GM12878 (cell line): ENCODE results near the gene BLOC1S4. TPM values are rescaled to one million over a fixed set of nuclear protein-coding genes. Genes with fewer than 3 reads are reported as not detected.

Experiments used
- ATAC-seq: fragments of 200-7000 bp; cut with Tn5 transposase; 3 replicates; pipeline ENCODE4 v1.9.1; 2020; ENCODE audit warnings: mild to moderate bottlenecking, moderate library complexity
- BruUV-seq: library from RNA; stranded (reverse); fragments of 400-500 nt; replicated peaks from 2 replicates; lab custom pipeline; 2021; lab: Mats Ljungman, UMichigan
- CTCF ChIA-PET: fragments of 300-600 bp; sonication (Branson Sonifier 250); formaldehyde crosslinking; extraction: SDS; loops from one replicate; lab custom pipeline; 2021; ENCODE audit warnings: inconsistent platforms; lab: Yijun Ruan, JAX
- POLR2A ChIA-PET: fragments of 350-600 bp; formaldehyde crosslinking; extraction: SDS; loops from one replicate; lab custom pipeline; 2021; ENCODE audit warnings: inconsistent platforms; lab: Charles Lee
- RAD21 ChIA-PET: fragments of 300-600 bp; sonication (Branson Sonifier 250); formaldehyde crosslinking; loops from one replicate; lab custom pipeline; 2023; ENCODE audit warnings: antibody characterized with exemption; ENCODE audit not compliant: unreplicated experiment; lab: Charles Lee
- SMC1A ChIA-PET: fragments of 300-600 bp; sonication (Branson Sonifier 250); formaldehyde crosslinking; loops from one replicate; lab custom pipeline; 2023; ENCODE audit not compliant: unreplicated experiment, uncharacterized antibody; lab: Charles Lee
- DNase-seq: peaks from one replicate; pipeline ENCODE4 v3.0.0-alpha.2; 2011; ENCODE audit warnings: low read depth, low spot score
- FAIRE-seq: peaks from 3 replicates; lab custom pipeline; 2011; peaks lifted over from hg19 to GRCh38; lab: Jason Lieb, UNC
- H2AFZ ChIP-seq: 2 replicates; pipeline ENCODE4 v1.6.0; 2011; ENCODE audit warnings: low read depth, low read length, control low read depth; ENCODE audit not compliant: control insufficient read depth
- H3K27ac ChIP-seq: 2 replicates; pipeline ENCODE4 v1.5.1; 2011; ENCODE audit warnings: control low read depth; ENCODE audit not compliant: control insufficient read depth, insufficient read depth
- H3K27me3 ChIP-seq, 2 experiments: replicated peaks in 1 of 2; 2 replicates each; pipeline versions ENCODE4 v1.6.0 to v1.6.1; 2011; ENCODE audit warnings: low read length in 1 of 2; ENCODE audit not compliant: control insufficient read depth in 2 of 2, insufficient read depth in 2 of 2
- H3K36me3 ChIP-seq, 2 experiments: 2 replicates each; pipeline ENCODE4 v1.5.1; 2011; ENCODE audit warnings: low read length in 1 of 2; ENCODE audit not compliant: control insufficient read depth in 2 of 2, insufficient read depth in 2 of 2
- H3K4me1 ChIP-seq: 2 replicates; pipeline ENCODE4 v1.6.1; 2011; ENCODE audit warnings: mild to moderate bottlenecking, low read length, moderate library complexity, mixed read lengths; ENCODE audit not compliant: control insufficient read depth, insufficient read depth
- H3K4me2 ChIP-seq: 2 replicates; pipeline ENCODE4 v1.6.0; 2011; ENCODE audit warnings: control low read depth; ENCODE audit not compliant: control insufficient read depth, insufficient read depth
- H3K4me3 ChIP-seq: fragments of 200-600 bp; sonication (generic); 2 replicates; pipeline ENCODE4 v1.5.1; 2016
- H3K79me2 ChIP-seq: 2 replicates; pipeline ENCODE4 v1.6.0; 2011; ENCODE audit warnings: low read length; ENCODE audit not compliant: control insufficient read depth, insufficient read depth
- H3K9ac ChIP-seq: 2 replicates; pipeline ENCODE4 v1.8.0; 2011; ENCODE audit warnings: low read length, control low read depth, mixed read lengths; ENCODE audit not compliant: control insufficient read depth, insufficient read depth
- H3K9me3 ChIP-seq: replicated peaks from 3 replicates; pipeline ENCODE4 v1.5.1; 2011; ENCODE audit warnings: mild to moderate bottlenecking, low read length; ENCODE audit not compliant: control insufficient read depth, insufficient read depth
- H4K20me1 ChIP-seq: 2 replicates; pipeline ENCODE4 v1.6.0; 2011; ENCODE audit not compliant: control insufficient read depth, insufficient read depth
- ATF3 ChIP-seq: IDR thresholded peaks from 2 replicates; pipeline ENCODE4 v1.6.1; 2011; ENCODE audit warnings: low read depth, mild to moderate bottlenecking, low read length, moderate library complexity, borderline replicate concordance; ENCODE audit errors: extremely low read depth
- BRCA1 ChIP-seq: IDR thresholded peaks from 2 replicates; pipeline ENCODE4 v1.6.1; 2011; ENCODE audit warnings: low read depth, low read length, improper control_type of control experiment
- CHD2 ChIP-seq: IDR thresholded peaks from 2 replicates; pipeline ENCODE4 v1.6.1; 2011; ENCODE audit warnings: low read depth, low read length, improper control_type of control experiment, borderline replicate concordance
- EGR1 ChIP-seq, 2 experiments: IDR thresholded peaks; 1 replicate in 1 of 2; 2 replicates in 1 of 2; pipeline ENCODE4 v1.6.1; 2011 to 2012; ENCODE audit warnings: low read depth in 2 of 2, low read length in 2 of 2, borderline replicate concordance in 1 of 2, mild to moderate bottlenecking in 1 of 2, moderate library complexity in 1 of 2
- FOS ChIP-seq: IDR thresholded peaks from 3 replicates; pipeline ENCODE4 v1.6.1; 2011; ENCODE audit warnings: borderline replicate concordance; ENCODE audit not compliant: insufficient read length; ENCODE audit errors: extremely low read depth
- JUND ChIP-seq: IDR thresholded peaks from 2 replicates; pipeline ENCODE4 v1.6.1; 2012; ENCODE audit warnings: low read depth, mild to moderate bottlenecking, low read length, improper control_type of control experiment, moderate library complexity
- KDM1A ChIP-seq: fragments of 200-600 bp; sonication (generic); IDR thresholded peaks from 2 replicates; pipeline ENCODE4 v1.6.1; 2016; ENCODE audit warnings: borderline replicate concordance
- MEF2A ChIP-seq: IDR thresholded peaks from 2 replicates; pipeline ENCODE4 v1.6.1; 2011; ENCODE audit warnings: low read depth, mild to moderate bottlenecking, low read length, moderate library complexity; ENCODE audit not compliant: insufficient read depth
- PAX8 ChIP-seq: fragments of 450-650 bp; IDR thresholded peaks from 2 replicates; pipeline ENCODE4 v1.6.1; 2017; ENCODE audit warnings: mild to moderate bottlenecking, moderate library complexity
- POLR2AphosphoS2 ChIP-seq: IDR thresholded peaks from 2 replicates; pipeline ENCODE4 v1.6.1; 2011; ENCODE audit warnings: low read depth, mild to moderate bottlenecking, low read length, improper control_type of control experiment, moderate library complexity
- POU2F2 ChIP-seq: IDR thresholded peaks from 3 replicates; pipeline ENCODE4 v1.6.1; 2011; ENCODE audit warnings: low read depth, mild to moderate bottlenecking, low read length, borderline replicate concordance
- RFX5 ChIP-seq: IDR thresholded peaks from 2 replicates; pipeline ENCODE4 v1.6.1; 2011; ENCODE audit warnings: low read depth, low read length, improper control_type of control experiment
- SKIL ChIP-seq: fragments of 450-650 bp; IDR thresholded peaks from 2 replicates; pipeline ENCODE4 v1.6.1; 2017; ENCODE audit warnings: mild to moderate bottlenecking, low read depth, inconsistent platforms; ENCODE audit not compliant: poor library complexity, severe bottlenecking
- WGBS: methylation state at CpG from one replicate; pipeline ENCODE4 v1.1.6; 2016; ENCODE audit warnings: low lambda C conversion rate; ENCODE audit not compliant: insufficient replicate concordance, insufficient coverage; ENCODE audit errors: missing lambda C conversion rate; 5-methylcytosine and 5-hydroxymethylcytosine counted together
- in situ Hi-C: fragments of 300-500 bp; cut with MboI; formaldehyde crosslinking; loops from 9 replicates; pipeline ENCODE4 v1.14.3; 2018; ENCODE audit warnings: mixed read lengths
- intact Hi-C: fragments of 100-400 bp; cut with micrococcal nuclease; formaldehyde crosslinking; loops from one replicate; pipeline ENCODE4 v1.14.2; 2022; ENCODE audit not compliant: unreplicated experiment
- polyA plus RNA-seq, 11 experiments: library from polyadenylated mRNA; depleted of rRNA in 4 of 11; unstranded in 6 of 11; stranded (reverse) in 5 of 11; fragments of >200 nt; fragmentation: Nextera tagmentation in 4 of 11; fragmentation: Illumina TruSeq in 1 of 11; extraction: Ambion mirVana in 4 of 11; extraction: Trizol in 1 of 11; gene quantifications; 1 replicate in 1 of 11; 2 replicates in 10 of 11; pipeline versions ENCODE4 v1.2.1 to v1.2.3, GENCODE V29; 2011 to 2016; ENCODE audit warnings: inconsistent platforms in 2 of 11, missing spikeins in 2 of 11, low read depth in 1 of 11
- total RNA-seq, 4 experiments: library from RNA; depleted of rRNA in 3 of 4; stranded (reverse); fragments of >200 nt in 3 of 4; fragmentation: Illumina TruSeq in 1 of 4; extraction: Trizol in 1 of 4; gene quantifications; 2 replicates each; pipeline versions ENCODE4 v1.2.1 to v1.2.3, GENCODE V29; 2013 to 2021
- TF ChIP-seq, protein P1 (sequence below): IDR thresholded peaks from 2 replicates; pipeline ENCODE4 v1.6.1; 2011; ENCODE audit warnings: low read depth, low read length, improper control_type of control experiment, borderline replicate concordance
- TF ChIP-seq, protein P2 (sequence below): fragments of 450-650 bp; IDR thresholded peaks from 2 replicates; pipeline ENCODE4 v1.6.1; 2016; ENCODE audit warnings: mild to moderate bottlenecking
- TF ChIP-seq, protein P3 (sequence below): fragments of 150-350 bp; IDR thresholded peaks from 2 replicates; pipeline ENCODE4 v1.6.1; 2014; ENCODE audit warnings: mild to moderate bottlenecking, low read depth, low read length

The BLOC1S4 gene
- total and polyA plus RNA-seq, 10 of the 15 experiments (the other 5 are each of a cell fraction or from before 2014, with no cell fraction given), result 2.7 to 23.8 (median 9.5) TPM

- Histone ChIP-seq H3K9me3 (no peaks in the 10 kb centered on the region), H3K27me3 (no peaks in the 10 kb centered on the region), H3K79me2 (no peaks in the 10 kb centered on the region), H3K27ac (no peak within 1 kb of the TSS), H3K4me1 (peaks cover 16% of the 10 kb centered on the region), H3K9ac (no peak within 1 kb of the TSS), H3K36me3 (no peaks in the 10 kb centered on the region), H2AFZ (no peak within 1 kb of the TSS), H3K4me3 (no peak within 1 kb of the TSS), H3K4me2 (no peak within 1 kb of the TSS)
- no TSS peak for BruUV-seq
- SMC1A ChIA-PET, result no interaction called here
- WGBS, result 72% methylated on average over 29 of the region's 29 CpGs
- in situ Hi-C loops (no loop called here), intact Hi-C loops (no loop called here)
- no peak for DNase-seq
- CTCF ChIA-PET, result no interaction called here
- ATAC-seq, result no peak
- FAIRE-seq, result no peak
- RAD21 ChIA-PET, result no interaction called here
- POLR2A ChIA-PET, result no interaction called here
- TF ChIP-seq POLR2AphosphoS2 (no peak), MEF2A (no peak), KDM1A (no peak), CHD2 (no peak), POU2F2 (no peak), RFX5 (no peak), JUND (no peak), EGR1 (IDR thresholded peaks at IDR 0.05; ENCODE audit: borderline replicate concordance in 1 of 2, low read depth in 2 of 2, low read length in 2 of 2) (no peak), SKIL (no peak), BRCA1 (no peak), ATF3 (no peak), PAX8 (no peak), FOS (no peak)
- TF ChIP-seq, protein P1, sequence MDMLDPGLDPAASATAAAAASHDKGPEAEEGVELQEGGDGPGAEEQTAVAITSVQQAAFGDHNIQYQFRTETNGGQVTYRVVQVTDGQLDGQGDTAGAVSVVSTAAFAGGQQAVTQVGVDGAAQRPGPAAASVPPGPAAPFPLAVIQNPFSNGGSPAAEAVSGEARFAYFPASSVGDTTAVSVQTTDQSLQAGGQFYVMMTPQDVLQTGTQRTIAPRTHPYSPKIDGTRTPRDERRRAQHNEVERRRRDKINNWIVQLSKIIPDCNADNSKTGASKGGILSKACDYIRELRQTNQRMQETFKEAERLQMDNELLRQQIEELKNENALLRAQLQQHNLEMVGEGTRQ, result no peak
- TF ChIP-seq, protein P2, sequence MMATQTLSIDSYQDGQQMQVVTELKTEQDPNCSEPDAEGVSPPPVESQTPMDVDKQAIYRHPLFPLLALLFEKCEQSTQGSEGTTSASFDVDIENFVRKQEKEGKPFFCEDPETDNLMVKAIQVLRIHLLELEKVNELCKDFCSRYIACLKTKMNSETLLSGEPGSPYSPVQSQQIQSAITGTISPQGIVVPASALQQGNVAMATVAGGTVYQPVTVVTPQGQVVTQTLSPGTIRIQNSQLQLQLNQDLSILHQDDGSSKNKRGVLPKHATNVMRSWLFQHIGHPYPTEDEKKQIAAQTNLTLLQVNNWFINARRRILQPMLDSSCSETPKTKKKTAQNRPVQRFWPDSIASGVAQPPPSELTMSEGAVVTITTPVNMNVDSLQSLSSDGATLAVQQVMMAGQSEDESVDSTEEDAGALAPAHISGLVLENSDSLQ, result no peak
- TF ChIP-seq, protein P3, sequence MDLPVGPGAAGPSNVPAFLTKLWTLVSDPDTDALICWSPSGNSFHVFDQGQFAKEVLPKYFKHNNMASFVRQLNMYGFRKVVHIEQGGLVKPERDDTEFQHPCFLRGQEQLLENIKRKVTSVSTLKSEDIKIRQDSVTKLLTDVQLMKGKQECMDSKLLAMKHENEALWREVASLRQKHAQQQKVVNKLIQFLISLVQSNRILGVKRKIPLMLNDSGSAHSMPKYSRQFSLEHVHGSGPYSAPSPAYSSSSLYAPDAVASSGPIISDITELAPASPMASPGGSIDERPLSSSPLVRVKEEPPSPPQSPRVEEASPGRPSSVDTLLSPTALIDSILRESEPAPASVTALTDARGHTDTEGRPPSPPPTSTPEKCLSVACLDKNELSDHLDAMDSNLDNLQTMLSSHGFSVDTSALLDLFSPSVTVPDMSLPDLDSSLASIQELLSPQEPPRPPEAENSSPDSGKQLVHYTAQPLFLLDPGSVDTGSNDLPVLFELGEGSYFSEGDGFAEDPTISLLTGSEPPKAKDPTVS, result no peak
- TF ChIP-seq, all 136 proteins: peak for 0
- no peaks in the 10 kb centered on the region for H4K20me1 ChIP-seq
Observed at GRCh38 chr4:6693231-6694176, 22.5 kb upstream of the BLOC1S4 start, which contains the start of gene S100P. S100P (plus strand) TSS chr4:6693878; CDS start chr4:6693933, 55 bp downstream.
